Brain microvascular endothelial cell (primary cell): ENCODE results near the gene BICRAL.
"Not testable (repeated sequence)": the region's sequence is repeated elsewhere in the genome, so short reads cannot be mapped to it uniquely, and the experiment has no call there.

ENCODE experiments used
- DNase-seq: peaks from one replicate; pipeline ENCODE4 v3.0.0-alpha.2; 2020
- H3K27ac ChIP-seq: fragments of 250-450 bp; sonication (Bioruptor Pico); 2 replicates; pipeline ENCODE4 v1.5.1; 2020; ENCODE audit warnings: mild to moderate bottlenecking, moderate library complexity
- H3K27me3 ChIP-seq: fragments of 250-450 bp; sonication (Bioruptor Pico); replicated peaks from 2 replicates; pipeline ENCODE4 v1.5.1; 2020; ENCODE audit warnings: mild to moderate bottlenecking
- H3K36me3 ChIP-seq: fragments of 250-450 bp; sonication (Bioruptor Pico); replicated peaks from 2 replicates; pipeline ENCODE4 v1.5.1; 2020; ENCODE audit warnings: mild to moderate bottlenecking
- H3K4me3 ChIP-seq: 2 replicates; pipeline ENCODE4 v1.5.1; 2011; ENCODE audit warnings: low read depth, mild to moderate bottlenecking, control low read depth, low read length, moderate library complexity
- CTCF ChIP-seq: IDR thresholded peaks from 2 replicates; pipeline ENCODE4 v1.5.1; 2011; ENCODE audit warnings: low read depth, mild to moderate bottlenecking, moderate library complexity, low read length, control low read depth, inconsistent platforms; ENCODE audit errors: missing control alignments
- in situ Hi-C: cut with HindIII; loops from 2 replicates; pipeline ENCODE4 v1.10.0; 2017; ENCODE audit warnings: low sequenced_read_pairs, low pct_ligation_motif_present

Gene BICRAL

GRCh38 chr6:42790549-42791181 is 8.8 kb downstream of the BICRAL start:
- no peak for TF ChIP-seq CTCF
- no peak for DNase-seq
- in situ Hi-C loops = no loop called here
- no peaks in the 10 kb centered on the region for H3K36me3 ChIP-seq
- no peak overlapping the region for H3K27ac ChIP-seq
- no peaks in the 10 kb centered on the region for H3K27me3 ChIP-seq
- no peak overlapping the region for H3K4me3 ChIP-seq

GRCh38 chr6:42791706-42792320 is 10.0 kb downstream of the BICRAL start:
- in situ Hi-C loops = no loop called here
- no peaks in the 10 kb centered on the region for H3K27me3 ChIP-seq
- no peak overlapping the region for H3K27ac ChIP-seq
- H3K36me3 ChIP-seq = no peaks in the 10 kb centered on the region
- no peak overlapping the region for H3K4me3 ChIP-seq
- no peak for TF ChIP-seq CTCF
- no peak for DNase-seq

GRCh38 chr6:42795651-42796050 is 13.8 kb downstream of the BICRAL start:
- in situ Hi-C loops = no loop called here
- TF ChIP-seq CTCF = no peak

GRCh38 chr6:42796171-42796570 is 14.3 kb downstream of the BICRAL start:
- no peak for DNase-seq
- in situ Hi-C loops = no loop called here
- Histone ChIP-seq H3K4me3 (no peak overlapping the region), H3K27me3 (no peaks in the 10 kb centered on the region), H3K27ac (no peak overlapping the region), H3K36me3 (no peaks in the 10 kb centered on the region)
- no peak for TF ChIP-seq CTCF

More at GRCh38 chr6:42795651-42796050, 13.8 kb downstream of the BICRAL start:
- no peak overlapping the region for H3K4me3 ChIP-seq
- no peak overlapping the region for H3K27ac ChIP-seq
- H3K36me3 ChIP-seq = no peaks in the 10 kb centered on the region
- no peak for DNase-seq
- no peaks in the 10 kb centered on the region for H3K27me3 ChIP-seq

GRCh38 chr6:42797696-42798095 is 15.8 kb downstream of the BICRAL start:
- H3K27ac ChIP-seq, H3K36me3 ChIP-seq, in situ Hi-C loops, DNase-seq, H3K27me3 ChIP-seq, H3K4me3 ChIP-seq: not testable (repeated sequence)

GRCh38 chr6:42805297-42805861 is 23.5 kb downstream of the BICRAL start:
- H3K36me3 ChIP-seq = no peaks in the 10 kb centered on the region
- in situ Hi-C loops = no loop called here
- no peak overlapping the region for H3K4me3 ChIP-seq
- no peaks in the 10 kb centered on the region for H3K27me3 ChIP-seq
- no peak overlapping the region for H3K27ac ChIP-seq
- no peak for DNase-seq
- TF ChIP-seq CTCF = no peak

GRCh38 chr6:42806359-42806758 is 24.5 kb downstream of the BICRAL start:
- H3K4me3 ChIP-seq, H3K27me3 ChIP-seq, DNase-seq, in situ Hi-C loops, H3K36me3 ChIP-seq, H3K27ac ChIP-seq: not testable (repeated sequence)
